ENCODE results near the gene ELK4. TPM values are rescaled to one million over a fixed set of nuclear protein-coding genes. Genes with fewer than 3 reads are reported as not detected.

ELK4 gene
- total and polyA plus RNA-seq, 4 donors: 11.9 to 23.9 (median 16.0) TPM

GRCh38 chr1:205571747-205572146 is 60.1 kb downstream of the ELK4 start:
- no peaks in the 10 kb centered on the region for H3K9me3 ChIP-seq (ENCODE audit: control insufficient read depth, insufficient read depth, low read length)
- WGBS (ENCODE audit: insufficient coverage): 52% methylated on average over 4 of the region's 4 CpGs
- no peak overlapping the region for H3K27ac ChIP-seq (ENCODE audit: low read depth, low read length)
- no peak for DNase-seq (ENCODE audit: low read depth in 4 of 6, low spot score in 6 of 6)
- no peak overlapping the region for H3K4me3 ChIP-seq (ENCODE audit: low read depth, low read length)
- peaks cover 35% of the 10 kb centered on the region for H3K27me3 ChIP-seq (ENCODE audit: control insufficient read depth, insufficient read depth, low read length)
- no peaks in the 10 kb centered on the region for H3K36me3 ChIP-seq (ENCODE audit: control insufficient read depth, insufficient read depth, low read length)
- peaks cover 23% of the 10 kb centered on the region for H3K4me1 ChIP-seq (ENCODE audit: control insufficient read depth, insufficient read depth, low read length)

GRCh38 chr1:205570796-205571537 is 60.8 kb downstream of the ELK4 start:
- H3K27ac ChIP-seq (ENCODE audit: low read depth, low read length): no peak overlapping the region
- H3K4me3 ChIP-seq (ENCODE audit: low read depth, low read length): no peak overlapping the region
- no peaks in the 10 kb centered on the region for H3K9me3 ChIP-seq (ENCODE audit: control insufficient read depth, insufficient read depth, low read length)
- peaks cover 23% of the 10 kb centered on the region for H3K4me1 ChIP-seq (ENCODE audit: control insufficient read depth, insufficient read depth, low read length)
- no peak for DNase-seq (ENCODE audit: low read depth in 4 of 6, low spot score in 6 of 6)
- no peaks in the 10 kb centered on the region for H3K36me3 ChIP-seq (ENCODE audit: control insufficient read depth, insufficient read depth, low read length)
- H3K27me3 ChIP-seq (ENCODE audit: control insufficient read depth, insufficient read depth, low read length): peaks cover 37% of the 10 kb centered on the region
- WGBS (ENCODE audit: insufficient coverage): no CpG with 5 or more reads among the region's 2 CpGs

GRCh38 chr1:205570173-205570501 is 61.7 kb downstream of the ELK4 start:
- DNase-seq (ENCODE audit: low read depth in 4 of 6, low spot score in 6 of 6): no peak
- H3K36me3 ChIP-seq (ENCODE audit: control insufficient read depth, insufficient read depth, low read length): no peaks in the 10 kb centered on the region
- peaks cover 23% of the 10 kb centered on the region for H3K4me1 ChIP-seq (ENCODE audit: control insufficient read depth, insufficient read depth, low read length)
- H3K4me3 ChIP-seq (ENCODE audit: low read depth, low read length): no peak overlapping the region
- H3K27me3 ChIP-seq (ENCODE audit: control insufficient read depth, insufficient read depth, low read length): peaks cover 43% of the 10 kb centered on the region
- H3K27ac ChIP-seq (ENCODE audit: low read depth, low read length): no peak overlapping the region
- 70% methylated on average over 6 of the region's 7 CpGs for WGBS (ENCODE audit: insufficient coverage)
- no peaks in the 10 kb centered on the region for H3K9me3 ChIP-seq (ENCODE audit: control insufficient read depth, insufficient read depth, low read length)

GRCh38 chr1:205569411-205570172 is 62.2 kb downstream of the ELK4 start:
- WGBS (ENCODE audit: insufficient coverage): 16% methylated on average over 14 of the region's 22 CpGs
- Histone ChIP-seq H3K4me1 (ENCODE audit: control insufficient read depth, insufficient read depth, low read length) (peaks cover 23% of the 10 kb centered on the region), H3K27me3 (ENCODE audit: control insufficient read depth, insufficient read depth, low read length) (peaks cover 43% of the 10 kb centered on the region), H3K9me3 (ENCODE audit: control insufficient read depth, insufficient read depth, low read length) (no peaks in the 10 kb centered on the region), H3K36me3 (ENCODE audit: control insufficient read depth, insufficient read depth, low read length) (no peaks in the 10 kb centered on the region), H3K27ac (ENCODE audit: low read depth, low read length) (no peak overlapping the region), H3K4me3 (ENCODE audit: low read depth, low read length) (no peak overlapping the region)
- no peak for DNase-seq (ENCODE audit: low read depth in 4 of 6, low spot score in 6 of 6)

- 2% methylated on average over 84 of the region's 90 CpGs for WGBS (ENCODE audit: insufficient coverage)
- peaks cover 23% of the 10 kb centered on the region for H3K4me1 ChIP-seq (ENCODE audit: control insufficient read depth, insufficient read depth, low read length)
- H3K4me3 ChIP-seq (ENCODE audit: low read depth, low read length): peak overlapping the region; percentile 18
- no peaks in the 10 kb centered on the region for H3K36me3 ChIP-seq (ENCODE audit: control insufficient read depth, insufficient read depth, low read length)
- H3K27me3 ChIP-seq (ENCODE audit: control insufficient read depth, insufficient read depth, low read length): peaks cover 43% of the 10 kb centered on the region
- DNase-seq (ENCODE audit: low read depth in 4 of 6, low spot score in 6 of 6): peak in 1 of 6 donors; percentile 34
- H3K27ac ChIP-seq (ENCODE audit: low read depth, low read length): no peak overlapping the region
- no peaks in the 10 kb centered on the region for H3K9me3 ChIP-seq (ENCODE audit: control insufficient read depth, insufficient read depth, low read length)
These were observed 63.1 kb downstream of the ELK4 start for GRCh38 chr1:205568469-205569361.

- Histone ChIP-seq H3K9me3 (ENCODE audit: control insufficient read depth, insufficient read depth, low read length) (no peaks in the 10 kb centered on the region), H3K4me3 (ENCODE audit: low read depth, low read length) (no peak overlapping the region)
These were observed 63.7 kb downstream of the ELK4 start for GRCh38 chr1:205568135-205568468.

GRCh38 chr1:205567716-205568115 is 64.1 kb downstream of the ELK4 start:
- 85% methylated on average over 3 of the region's 6 CpGs for WGBS (ENCODE audit: insufficient coverage)
- H3K36me3 ChIP-seq (ENCODE audit: control insufficient read depth, insufficient read depth, low read length): no peaks in the 10 kb centered on the region
- no peak overlapping the region for H3K4me3 ChIP-seq (ENCODE audit: low read depth, low read length)
- no peak for DNase-seq (ENCODE audit: low read depth in 4 of 6, low spot score in 6 of 6)
- no peak overlapping the region for H3K27ac ChIP-seq (ENCODE audit: low read depth, low read length)
- H3K4me1 ChIP-seq (ENCODE audit: control insufficient read depth, insufficient read depth, low read length): peaks cover 23% of the 10 kb centered on the region
- H3K27me3 ChIP-seq (ENCODE audit: control insufficient read depth, insufficient read depth, low read length): peaks cover 43% of the 10 kb centered on the region
- H3K9me3 ChIP-seq (ENCODE audit: control insufficient read depth, insufficient read depth, low read length): no peaks in the 10 kb centered on the region

More at GRCh38 chr1:205568135-205568468, 63.7 kb downstream of the ELK4 start:
- peaks cover 43% of the 10 kb centered on the region for H3K27me3 ChIP-seq (ENCODE audit: control insufficient read depth, insufficient read depth, low read length)
- H3K27ac ChIP-seq (ENCODE audit: low read depth, low read length): no peak overlapping the region
- peaks cover 23% of the 10 kb centered on the region for H3K4me1 ChIP-seq (ENCODE audit: control insufficient read depth, insufficient read depth, low read length)
- H3K36me3 ChIP-seq (ENCODE audit: control insufficient read depth, insufficient read depth, low read length): no peaks in the 10 kb centered on the region
- WGBS (ENCODE audit: insufficient coverage): no CpG with 5 or more reads among the region's 5 CpGs
- no peak for DNase-seq (ENCODE audit: low read depth in 4 of 6, low spot score in 6 of 6)

GRCh38 chr1:205565799-205566198 is 66.0 kb downstream of the ELK4 start:
- no peak overlapping the region for H3K27ac ChIP-seq (ENCODE audit: low read depth, low read length)
- H3K4me1 ChIP-seq (ENCODE audit: control insufficient read depth, insufficient read depth, low read length): peaks cover 23% of the 10 kb centered on the region
- no peaks in the 10 kb centered on the region for H3K9me3 ChIP-seq (ENCODE audit: control insufficient read depth, insufficient read depth, low read length)
- H3K36me3 ChIP-seq (ENCODE audit: control insufficient read depth, insufficient read depth, low read length): no peaks in the 10 kb centered on the region
- 100% methylated on average over 1 of the region's 3 CpGs for WGBS (ENCODE audit: insufficient coverage)
- no peak for DNase-seq (ENCODE audit: low read depth in 4 of 6, low spot score in 6 of 6)
- H3K4me3 ChIP-seq (ENCODE audit: low read depth, low read length): no peak overlapping the region
- peaks cover 40% of the 10 kb centered on the region for H3K27me3 ChIP-seq (ENCODE audit: control insufficient read depth, insufficient read depth, low read length)

GRCh38 chr1:205563927-205564441 is 67.8 kb downstream of the ELK4 start:
- no peak for DNase-seq (ENCODE audit: low read depth in 4 of 6, low spot score in 6 of 6)
- Histone ChIP-seq H3K36me3 (ENCODE audit: control insufficient read depth, insufficient read depth, low read length) (no peaks in the 10 kb centered on the region), H3K9me3 (ENCODE audit: control insufficient read depth, insufficient read depth, low read length) (peaks cover 4% of the 10 kb centered on the region), H3K4me3 (ENCODE audit: low read depth, low read length) (no peak overlapping the region), H3K4me1 (ENCODE audit: control insufficient read depth, insufficient read depth, low read length) (peaks cover 13% of the 10 kb centered on the region), H3K27ac (ENCODE audit: low read depth, low read length) (no peak overlapping the region), H3K27me3 (ENCODE audit: control insufficient read depth, insufficient read depth, low read length) (peaks cover 28% of the 10 kb centered on the region)
- 54% methylated on average over 4 of the region's 5 CpGs for WGBS (ENCODE audit: insufficient coverage)
